Panc1 (cell line): ENCODE data around the gene TNFSF12.

Experiments used
- POLR2AphosphoS5 ChIP-seq: IDR thresholded peaks from 2 replicates; pipeline ENCODE4 v1.6.1; 2012; ENCODE audit warnings: mild to moderate bottlenecking, low read depth, low read length, moderate library complexity
- SIN3A ChIP-seq: IDR thresholded peaks from 2 replicates; pipeline ENCODE4 v1.6.1; 2012; ENCODE audit warnings: low read depth, mild to moderate bottlenecking, low read length, moderate library complexity, borderline replicate concordance; ENCODE audit not compliant: insufficient read depth
- TF ChIP-seq, protein P1 (sequence below): fragments of 450-650 bp; IDR thresholded peaks from 2 replicates; pipeline ENCODE4 v1.5.1; 2017; ENCODE audit warnings: mild to moderate bottlenecking

GRCh38 chr17:7501729-7502128, 47.1 kb upstream of the TNFSF12 start:
- TF ChIP-seq, protein P1, sequence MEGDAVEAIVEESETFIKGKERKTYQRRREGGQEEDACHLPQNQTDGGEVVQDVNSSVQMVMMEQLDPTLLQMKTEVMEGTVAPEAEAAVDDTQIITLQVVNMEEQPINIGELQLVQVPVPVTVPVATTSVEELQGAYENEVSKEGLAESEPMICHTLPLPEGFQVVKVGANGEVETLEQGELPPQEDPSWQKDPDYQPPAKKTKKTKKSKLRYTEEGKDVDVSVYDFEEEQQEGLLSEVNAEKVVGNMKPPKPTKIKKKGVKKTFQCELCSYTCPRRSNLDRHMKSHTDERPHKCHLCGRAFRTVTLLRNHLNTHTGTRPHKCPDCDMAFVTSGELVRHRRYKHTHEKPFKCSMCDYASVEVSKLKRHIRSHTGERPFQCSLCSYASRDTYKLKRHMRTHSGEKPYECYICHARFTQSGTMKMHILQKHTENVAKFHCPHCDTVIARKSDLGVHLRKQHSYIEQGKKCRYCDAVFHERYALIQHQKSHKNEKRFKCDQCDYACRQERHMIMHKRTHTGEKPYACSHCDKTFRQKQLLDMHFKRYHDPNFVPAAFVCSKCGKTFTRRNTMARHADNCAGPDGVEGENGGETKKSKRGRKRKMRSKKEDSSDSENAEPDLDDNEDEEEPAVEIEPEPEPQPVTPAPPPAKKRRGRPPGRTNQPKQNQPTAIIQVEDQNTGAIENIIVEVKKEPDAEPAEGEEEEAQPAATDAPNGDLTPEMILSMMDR = no peak
- TF ChIP-seq POLR2AphosphoS5 (no peak), SIN3A (no peak)
